ENCODE measurements around the gene MARVELD2.

GRCh38 chr5:69454460-69455249, 39.7 kb downstream of the MARVELD2 start:
- TF ChIP-seq GATA3 (IDR thresholded peaks at IDR 0.05; ENCODE audit: low read depth, low read length) (no peak), GATA2 (IDR thresholded peaks at IDR 0.05; ENCODE audit: low read depth, low read length) (no peak)

Measured in SH-SY5Y (cell line).